HEK293T (cell line): ENCODE measurements around the gene TRIM26.

ENCODE experiments used
- ARNT ChIP-seq: fragments of 450-650 bp; IDR thresholded peaks from 2 replicates; pipeline ENCODE4 v1.6.1; 2017; ENCODE audit warnings: mild to moderate bottlenecking
- BHLHE40 ChIP-seq: fragments of 450-650 bp; IDR thresholded peaks from 2 replicates; pipeline ENCODE4 v1.6.1; 2016; ENCODE audit warnings: mild to moderate bottlenecking, moderate library complexity, borderline replicate concordance
- FOXK2 ChIP-seq: fragments of 450-650 bp; IDR thresholded peaks from 2 replicates; pipeline ENCODE4 v1.6.1; 2016; ENCODE audit warnings: mild to moderate bottlenecking
- FOXM1 ChIP-seq: fragments of 450-650 bp; IDR thresholded peaks from 2 replicates; pipeline ENCODE4 v1.6.1; 2017; ENCODE audit warnings: mild to moderate bottlenecking, borderline replicate concordance
- HDGF ChIP-seq: fragments of 450-650 bp; IDR thresholded peaks from 2 replicates; pipeline ENCODE4 v1.6.1; 2017; ENCODE audit warnings: antibody characterized with exemption, borderline replicate concordance
- LEF1 ChIP-seq: fragments of 450-650 bp; IDR thresholded peaks from 2 replicates; pipeline ENCODE4 v1.6.1; 2017; ENCODE audit warnings: mild to moderate bottlenecking, borderline replicate concordance
- NFRKB ChIP-seq: fragments of 450-650 bp; IDR thresholded peaks from 2 replicates; pipeline ENCODE4 v1.6.1; 2016; ENCODE audit warnings: mild to moderate bottlenecking, moderate library complexity
- SP1 ChIP-seq: fragments of 450-650 bp; IDR thresholded peaks from 2 replicates; pipeline ENCODE4 v1.6.1; 2017
- SUZ12 ChIP-seq: fragments of 450-650 bp; IDR thresholded peaks from 2 replicates; pipeline ENCODE4 v1.6.1; 2016; ENCODE audit warnings: mild to moderate bottlenecking

GRCh38 chr6:30227763-30228487 is 14.7 kb upstream of the TRIM26 start:
- TF ChIP-seq FOXK2 = no peak
- no peak for TF ChIP-seq SP1
- TF ChIP-seq FOXM1 = no peak
- no peak for TF ChIP-seq ARNT
- no peak for TF ChIP-seq HDGF
- TF ChIP-seq BHLHE40 = no peak
- TF ChIP-seq NFRKB = no peak
- TF ChIP-seq SUZ12 = no peak
- no peak for TF ChIP-seq LEF1
